GM12872 (cell line): ENCODE measurements around the gene SOWAHC.

Source experiments
- TF ChIP-seq, protein P1 (sequence below): IDR thresholded peaks from 3 replicates; pipeline ENCODE4 v1.5.1; 2011; ENCODE audit warnings: low read depth, mild to moderate bottlenecking, low read length, moderate library complexity; ENCODE audit not compliant: insufficient read depth

The SOWAHC gene

DNA sequence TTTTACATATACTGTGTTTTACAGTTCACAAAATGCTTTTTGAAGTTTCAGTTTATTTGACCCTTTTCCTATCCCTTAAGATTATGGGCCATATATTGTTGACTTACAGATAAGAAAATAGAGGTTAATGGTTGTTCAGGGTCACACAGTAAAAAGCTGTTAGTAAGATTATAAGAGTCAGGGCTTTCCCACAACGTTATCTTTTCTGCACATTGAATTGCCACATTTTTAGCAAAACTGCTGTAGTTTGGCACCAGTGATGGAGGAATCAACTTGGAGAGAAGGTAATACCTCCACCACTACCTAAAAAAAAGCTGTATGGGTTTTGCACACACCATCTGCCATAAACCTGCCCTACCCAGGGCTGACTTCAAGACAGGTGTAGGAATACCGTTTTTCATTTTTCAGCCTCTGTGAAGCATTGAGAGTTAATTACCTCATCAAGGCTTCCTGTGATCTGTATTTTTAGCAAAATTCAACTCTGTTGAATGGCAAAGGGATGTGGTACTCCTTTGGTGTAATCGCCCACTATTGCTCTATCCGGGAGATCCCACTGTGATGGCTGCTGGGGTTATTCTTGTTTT is 5.0 kb downstream of the SOWAHC start:
- TF ChIP-seq, protein P1, sequence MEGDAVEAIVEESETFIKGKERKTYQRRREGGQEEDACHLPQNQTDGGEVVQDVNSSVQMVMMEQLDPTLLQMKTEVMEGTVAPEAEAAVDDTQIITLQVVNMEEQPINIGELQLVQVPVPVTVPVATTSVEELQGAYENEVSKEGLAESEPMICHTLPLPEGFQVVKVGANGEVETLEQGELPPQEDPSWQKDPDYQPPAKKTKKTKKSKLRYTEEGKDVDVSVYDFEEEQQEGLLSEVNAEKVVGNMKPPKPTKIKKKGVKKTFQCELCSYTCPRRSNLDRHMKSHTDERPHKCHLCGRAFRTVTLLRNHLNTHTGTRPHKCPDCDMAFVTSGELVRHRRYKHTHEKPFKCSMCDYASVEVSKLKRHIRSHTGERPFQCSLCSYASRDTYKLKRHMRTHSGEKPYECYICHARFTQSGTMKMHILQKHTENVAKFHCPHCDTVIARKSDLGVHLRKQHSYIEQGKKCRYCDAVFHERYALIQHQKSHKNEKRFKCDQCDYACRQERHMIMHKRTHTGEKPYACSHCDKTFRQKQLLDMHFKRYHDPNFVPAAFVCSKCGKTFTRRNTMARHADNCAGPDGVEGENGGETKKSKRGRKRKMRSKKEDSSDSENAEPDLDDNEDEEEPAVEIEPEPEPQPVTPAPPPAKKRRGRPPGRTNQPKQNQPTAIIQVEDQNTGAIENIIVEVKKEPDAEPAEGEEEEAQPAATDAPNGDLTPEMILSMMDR, result no peak

DNA sequence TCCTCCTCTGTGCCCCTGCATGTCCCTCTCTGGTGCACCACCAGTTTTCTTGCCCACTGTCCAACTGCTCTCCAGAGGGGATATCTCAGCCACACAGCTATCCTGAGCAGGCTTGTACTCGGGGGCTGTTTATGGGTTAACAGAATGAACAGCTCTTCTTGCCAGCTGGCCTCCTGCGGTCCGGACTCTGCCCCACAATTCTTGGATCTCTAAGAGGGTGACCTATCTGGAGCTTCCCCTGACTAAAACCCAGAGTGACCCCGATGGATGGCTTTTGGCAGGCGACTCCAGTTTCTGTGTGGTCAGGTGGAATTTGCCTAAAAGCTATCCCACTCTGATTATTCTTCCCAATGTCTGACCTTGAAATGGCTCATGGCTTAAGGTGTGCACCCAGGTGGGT is 9.1 kb downstream of the SOWAHC start:
- TF ChIP-seq, protein P1, result no peak

DNA sequence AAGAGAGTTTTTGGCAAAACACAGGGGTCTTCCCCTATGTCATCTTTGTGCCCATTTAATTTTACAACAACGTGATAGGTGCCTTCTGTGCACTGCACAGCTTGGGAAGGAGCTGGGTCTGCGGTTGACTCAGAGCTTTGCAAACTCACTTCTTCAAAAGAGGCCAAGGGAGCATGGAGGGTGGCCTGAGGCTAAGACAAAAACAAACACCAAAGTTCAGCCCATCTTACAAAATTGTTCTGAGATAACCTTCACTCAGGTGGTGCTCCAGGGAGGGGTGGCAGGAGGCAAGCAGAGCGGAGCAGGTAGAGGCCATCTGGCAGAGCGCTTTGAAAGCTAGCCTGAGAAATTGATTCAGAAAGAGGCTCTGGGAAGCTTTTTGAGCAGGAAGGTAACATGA is 9.8 kb downstream of the SOWAHC start:
- TF ChIP-seq, protein P1, result no peak

DNA sequence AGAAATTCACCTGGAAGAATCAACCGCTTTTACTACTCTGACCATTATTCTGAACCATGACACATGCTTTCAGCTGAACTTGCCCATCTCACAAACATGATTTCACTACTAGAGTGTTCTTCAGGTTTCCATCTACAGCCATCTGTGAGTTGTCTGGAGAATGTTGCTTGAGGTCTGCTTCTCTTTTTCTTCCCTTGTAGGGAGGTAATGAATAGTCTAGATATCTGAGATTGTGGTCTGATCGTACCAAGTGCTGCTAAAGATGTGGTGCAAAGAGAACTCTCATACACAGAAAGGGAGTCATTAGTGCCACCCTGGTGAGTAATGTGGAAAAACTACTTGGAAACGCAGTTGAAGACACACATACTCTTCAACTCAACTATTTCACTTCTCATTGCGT is 10.2 kb downstream of the SOWAHC start:
- TF ChIP-seq, protein P1, result no peak

DNA sequence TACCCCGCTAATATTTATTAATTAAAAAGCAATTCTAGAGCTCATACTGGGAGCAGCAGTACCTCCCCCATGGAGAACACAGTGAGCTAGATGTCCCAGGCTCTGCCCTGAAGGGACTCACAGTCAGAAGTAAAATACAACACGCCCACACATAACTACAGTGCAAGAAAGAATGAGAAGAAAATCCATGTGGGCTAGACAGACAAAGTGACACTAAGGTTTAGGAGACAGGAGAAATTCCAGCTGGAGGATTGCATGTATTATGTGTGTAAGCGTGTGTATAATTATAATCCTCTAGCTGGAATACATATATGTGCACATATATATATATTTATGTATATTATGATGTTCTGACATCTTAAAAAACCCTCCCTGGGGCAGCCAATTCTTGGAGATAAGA is 15.7 kb downstream of the SOWAHC start:
- TF ChIP-seq, protein P1, result no peak

DNA sequence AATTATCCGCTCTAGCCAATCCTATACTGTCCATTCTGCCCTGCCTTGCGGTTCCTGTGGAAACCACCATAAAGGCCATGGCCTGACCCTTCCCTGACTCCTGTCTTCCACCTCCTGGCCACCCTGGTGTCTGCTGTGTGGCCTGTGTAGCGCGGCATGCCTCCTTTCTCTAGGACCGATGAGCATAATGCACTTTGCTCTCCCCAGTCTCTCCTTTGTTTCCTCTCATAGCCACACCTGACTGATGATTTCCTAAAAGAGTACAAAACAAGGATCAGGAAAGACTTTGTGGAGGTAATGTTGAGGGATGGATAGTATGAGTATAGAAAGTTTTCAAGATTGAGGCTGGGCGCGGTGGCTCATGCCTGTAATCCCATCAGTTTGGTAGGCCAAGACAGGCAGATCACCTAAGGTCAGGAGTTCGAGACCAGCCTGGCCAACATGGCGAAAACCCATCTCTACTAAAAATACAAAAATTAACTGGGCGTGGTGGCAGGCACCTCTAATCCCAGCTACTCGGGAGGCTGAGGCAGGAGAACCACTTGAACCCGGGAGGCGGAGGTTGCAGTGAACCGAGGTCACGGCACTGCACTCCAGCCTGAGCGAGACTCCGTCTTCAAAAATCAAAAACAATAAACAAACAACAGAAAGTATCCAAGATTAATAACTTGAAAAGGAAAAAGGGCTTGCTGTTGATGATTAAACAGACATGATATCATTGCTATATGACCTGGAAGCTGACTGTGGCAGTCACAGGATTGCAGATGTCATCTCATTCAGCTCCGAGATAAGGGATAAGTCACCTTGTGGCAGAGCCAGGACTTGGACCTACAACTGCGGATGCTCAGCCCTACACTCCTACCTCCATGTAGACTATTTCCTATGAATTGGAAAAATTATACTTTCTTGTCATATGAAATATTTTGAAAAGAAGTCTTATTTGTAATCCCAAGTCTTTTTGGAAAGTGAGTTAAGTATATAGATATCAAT is 16.6 kb downstream of the SOWAHC start:
- TF ChIP-seq, protein P1, result no peak

DNA sequence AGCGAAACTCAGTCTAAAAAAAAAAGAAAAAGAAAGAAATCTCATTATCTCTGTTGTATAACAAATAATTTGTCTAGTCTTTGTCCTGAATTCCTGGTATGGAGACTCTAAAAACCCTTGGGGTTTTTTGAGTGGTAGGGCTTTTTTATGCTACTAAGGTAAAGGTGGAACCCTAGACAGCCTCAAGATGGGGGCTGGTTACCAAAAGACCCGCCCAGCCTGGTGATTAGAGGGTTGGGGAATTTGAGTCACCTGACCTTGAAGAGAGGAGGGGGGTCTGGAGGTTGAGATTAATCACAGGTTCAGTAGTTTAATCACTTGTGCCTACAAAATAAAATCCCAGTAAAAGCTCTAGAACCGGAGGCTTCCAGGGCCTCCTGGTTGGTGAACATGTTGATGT is 17.6 kb downstream of the SOWAHC start:
- TF ChIP-seq, protein P1, result no peak
